Measurements from ENCODE around the gene PLCG1. TPM values are rescaled to one million over a fixed set of nuclear protein-coding genes. Genes with fewer than 3 reads are reported as not detected.

PLCG1 gene
- total RNA-seq, 2 donors from 2014 or later, result 227 to 257 TPM

DNA sequence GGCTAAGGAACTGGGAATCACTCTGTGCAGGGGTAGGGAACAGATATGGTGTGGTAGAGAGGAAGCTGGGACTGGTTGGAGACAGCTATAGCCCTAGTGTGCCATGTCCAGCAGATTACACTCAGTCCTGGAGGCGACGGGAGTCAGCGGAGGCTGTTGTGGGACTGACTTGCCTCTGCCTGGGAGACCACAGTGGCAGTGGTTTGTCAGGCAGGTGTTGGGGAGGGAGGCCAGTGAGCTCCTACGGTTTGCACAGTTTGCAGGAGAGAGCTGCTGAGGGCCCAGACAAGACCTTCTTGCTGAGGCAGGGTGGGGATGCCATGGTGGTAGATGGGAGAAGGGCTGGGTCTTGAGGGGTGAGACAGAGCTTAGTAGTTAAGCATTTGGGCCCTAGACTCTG, 4.9 kb downstream of the PLCG1 start:
- Histone ChIP-seq H3K4me3 (ENCODE audit: low read length) (no peak overlapping the region), H3K9me3 (ENCODE audit: control insufficient read depth, low read length) (no peaks in the 10 kb centered on the region), H3K9ac (ENCODE audit: extremely low read depth, low read length, poor library complexity, severe bottlenecking) (no peak overlapping the region), H3K4me1 (ENCODE audit: control insufficient read depth, insufficient read depth, low read length) (peaks cover 13% of the 10 kb centered on the region), H3K27me3 (ENCODE audit: control insufficient read depth, insufficient read depth, low read length, poor library complexity, severe bottlenecking) (no peaks in the 10 kb centered on the region), H3K36me3 (ENCODE audit: control insufficient read depth, insufficient read depth, low read length) (peaks cover 37% of the 10 kb centered on the region), H3K27ac (ENCODE audit: low read depth, low read length) (no peak overlapping the region)
- Mint-ChIP-seq H3K27me3 (ENCODE audit: insufficient read depth) (no peaks in the 10 kb centered on the region), H3K9me3 (no peaks in the 10 kb centered on the region), H3K4me1 (peaks cover 60% of the 10 kb centered on the region), H3K27ac (no peak overlapping the region), H3K4me3 (no peak overlapping the region), H3K36me3 (ENCODE audit: low read depth) (peaks cover 24% of the 10 kb centered on the region)
- no peak for DNase-seq
- 96 to 100% methylated on average over 1 to 4 of the region's 4 CpGs for WGBS, 2 experiments (ENCODE audit: insufficient coverage in 1 of 2, insufficient read length in 1 of 2)
- TF ChIP-seq, protein P1, sequence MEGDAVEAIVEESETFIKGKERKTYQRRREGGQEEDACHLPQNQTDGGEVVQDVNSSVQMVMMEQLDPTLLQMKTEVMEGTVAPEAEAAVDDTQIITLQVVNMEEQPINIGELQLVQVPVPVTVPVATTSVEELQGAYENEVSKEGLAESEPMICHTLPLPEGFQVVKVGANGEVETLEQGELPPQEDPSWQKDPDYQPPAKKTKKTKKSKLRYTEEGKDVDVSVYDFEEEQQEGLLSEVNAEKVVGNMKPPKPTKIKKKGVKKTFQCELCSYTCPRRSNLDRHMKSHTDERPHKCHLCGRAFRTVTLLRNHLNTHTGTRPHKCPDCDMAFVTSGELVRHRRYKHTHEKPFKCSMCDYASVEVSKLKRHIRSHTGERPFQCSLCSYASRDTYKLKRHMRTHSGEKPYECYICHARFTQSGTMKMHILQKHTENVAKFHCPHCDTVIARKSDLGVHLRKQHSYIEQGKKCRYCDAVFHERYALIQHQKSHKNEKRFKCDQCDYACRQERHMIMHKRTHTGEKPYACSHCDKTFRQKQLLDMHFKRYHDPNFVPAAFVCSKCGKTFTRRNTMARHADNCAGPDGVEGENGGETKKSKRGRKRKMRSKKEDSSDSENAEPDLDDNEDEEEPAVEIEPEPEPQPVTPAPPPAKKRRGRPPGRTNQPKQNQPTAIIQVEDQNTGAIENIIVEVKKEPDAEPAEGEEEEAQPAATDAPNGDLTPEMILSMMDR (conservative IDR thresholded peaks at IDR 0.05), result no peak

DNA sequence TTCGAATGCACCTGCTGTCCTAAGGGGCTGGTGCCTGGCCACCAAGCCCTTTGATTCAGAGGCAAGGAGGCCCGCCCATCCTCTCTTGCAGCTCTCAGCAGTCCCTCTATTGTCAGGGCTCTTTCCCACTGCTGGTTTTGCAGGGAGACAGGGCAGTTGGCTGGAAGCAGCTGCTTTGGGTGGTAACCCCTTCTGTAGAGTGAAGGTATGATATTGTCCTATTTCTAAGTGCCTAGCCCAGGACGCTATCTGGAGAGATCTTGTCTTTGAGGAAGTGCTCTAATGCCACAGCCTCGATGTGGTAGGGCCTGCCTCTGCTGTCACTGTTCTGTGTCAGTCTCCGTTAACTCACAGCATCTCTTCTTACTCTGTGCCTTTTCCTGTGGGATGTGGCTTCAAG, 5.6 kb downstream of the PLCG1 start:
- Histone ChIP-seq H3K9ac (ENCODE audit: extremely low read depth, low read length, poor library complexity, severe bottlenecking) (no peak overlapping the region), H3K9me3 (ENCODE audit: control insufficient read depth, low read length) (no peaks in the 10 kb centered on the region), H3K27ac (ENCODE audit: low read depth, low read length) (no peak overlapping the region), H3K36me3 (ENCODE audit: control insufficient read depth, insufficient read depth, low read length) (peaks cover 38% of the 10 kb centered on the region), H3K4me1 (ENCODE audit: control insufficient read depth, insufficient read depth, low read length) (peaks cover 13% of the 10 kb centered on the region), H3K27me3 (ENCODE audit: control insufficient read depth, insufficient read depth, low read length, poor library complexity, severe bottlenecking) (no peaks in the 10 kb centered on the region), H3K4me3 (ENCODE audit: low read length) (no peak overlapping the region)
- 88 to 95% methylated on average over 2 to 5 of the region's 5 CpGs for WGBS, 2 experiments (ENCODE audit: insufficient coverage in 1 of 2, insufficient read length in 1 of 2)
- Mint-ChIP-seq H3K9me3 (no peaks in the 10 kb centered on the region), H3K27ac (no peak overlapping the region), H3K36me3 (ENCODE audit: low read depth) (peaks cover 25% of the 10 kb centered on the region), H3K27me3 (ENCODE audit: insufficient read depth) (no peaks in the 10 kb centered on the region), H3K4me1 (peaks cover 63% of the 10 kb centered on the region), H3K4me3 (no peak overlapping the region)
- TF ChIP-seq, protein P1 (conservative IDR thresholded peaks at IDR 0.05), result no peak
- DNase-seq, result no peak

DNA sequence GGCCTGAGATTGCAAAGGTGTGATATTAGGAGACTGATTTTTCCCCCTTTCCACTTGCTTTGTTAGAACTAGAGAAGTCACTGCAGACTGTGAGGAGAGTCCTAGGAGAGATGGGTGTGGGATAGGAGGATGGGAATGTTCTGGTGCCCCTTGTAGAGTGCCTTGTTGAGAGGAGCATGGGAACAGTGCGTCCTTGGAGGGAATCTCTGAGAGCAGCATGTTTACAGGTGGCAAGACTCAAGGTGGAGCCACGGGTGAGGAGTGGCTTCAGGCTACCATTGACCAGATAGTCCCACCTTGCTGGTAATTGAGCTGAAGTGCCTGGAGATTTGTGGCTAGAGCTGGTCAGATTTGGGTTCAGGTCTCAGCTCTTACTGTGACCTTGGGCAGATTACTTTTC, 6.0 kb downstream of the PLCG1 start:
- peaks cover 67% of the 10 kb centered on the region for H3K4me1 Mint-ChIP-seq
- Histone ChIP-seq H3K4me3 (ENCODE audit: low read length) (no peak overlapping the region), H3K36me3 (ENCODE audit: control insufficient read depth, insufficient read depth, low read length) (peaks cover 40% of the 10 kb centered on the region), H3K9ac (ENCODE audit: extremely low read depth, low read length, poor library complexity, severe bottlenecking) (no peak overlapping the region), H3K27me3 (ENCODE audit: control insufficient read depth, insufficient read depth, low read length, poor library complexity, severe bottlenecking) (no peaks in the 10 kb centered on the region), H3K4me1 (ENCODE audit: control insufficient read depth, insufficient read depth, low read length) (peaks cover 13% of the 10 kb centered on the region), H3K9me3 (ENCODE audit: control insufficient read depth, low read length) (no peaks in the 10 kb centered on the region), H3K27ac (ENCODE audit: low read depth, low read length) (no peak overlapping the region)
- H3K4me3 Mint-ChIP-seq, result no peak overlapping the region
- 96 to 100% methylated on average over 2 of the region's 2 CpGs for WGBS, 2 experiments (ENCODE audit: insufficient coverage in 1 of 2, insufficient read length in 1 of 2)
- TF ChIP-seq, protein P1 (conservative IDR thresholded peaks at IDR 0.05), result no peak
- H3K27me3 Mint-ChIP-seq (ENCODE audit: insufficient read depth), result no peaks in the 10 kb centered on the region
- no peaks in the 10 kb centered on the region for H3K9me3 Mint-ChIP-seq
- DNase-seq, result no peak
- H3K27ac Mint-ChIP-seq, result no peak overlapping the region
- peaks cover 25% of the 10 kb centered on the region for H3K36me3 Mint-ChIP-seq (ENCODE audit: low read depth)
